HFFc6 (cell line): ENCODE results near the gene HCN2. TPM values are rescaled to one million over a fixed set of nuclear protein-coding genes. Genes with fewer than 3 reads are reported as not detected.
A peak's percentile ranks its signal among the peaks of the same experiment; 100 is the strongest.

ENCODE experiments used
- DNase-seq: peaks from one replicate; pipeline ENCODE4 v3.0.0-alpha.2; 2018
- H3K27ac Mint-ChIP-seq: 2 replicates; pipeline ENCODE4 v1.8.0; 2020; ENCODE audit warnings: mild to moderate bottlenecking, mixed read lengths
- H3K27me3 Mint-ChIP-seq: 2 replicates; pipeline ENCODE4 v1.8.0; 2021; ENCODE audit warnings: mild to moderate bottlenecking, moderate library complexity, mixed read lengths; ENCODE audit not compliant: insufficient read depth
- H3K36me3 Mint-ChIP-seq: 2 replicates; pipeline ENCODE4 v1.8.0; 2021; ENCODE audit warnings: low read depth, mixed read lengths
- H3K4me1 Mint-ChIP-seq: 2 replicates; pipeline ENCODE4 v1.8.0; 2020; ENCODE audit warnings: low read depth, mixed read lengths
- H3K4me3 Mint-ChIP-seq: 2 replicates; pipeline ENCODE4 v1.8.0; 2020; ENCODE audit warnings: mild to moderate bottlenecking, moderate library complexity, mixed read lengths
- H3K9me3 Mint-ChIP-seq: 2 replicates; pipeline ENCODE4 v1.8.0; 2020; ENCODE audit warnings: mild to moderate bottlenecking, mixed read lengths
- total RNA-seq, 6 experiments: library from RNA; stranded (reverse); fragmentation: NEBNext Ultra II Directional; extraction: Animal tissue kit (Norgen Biotek cat#: 25700); gene quantifications; 2 replicates in 1 of 6; 3 replicates in 5 of 6; pipeline ENCODE4 v1.2.3, GENCODE V29; 2021
- TF ChIP-seq, protein P1 (sequence below): fragments of 200-600 bp; sonication (generic); IDR thresholded peaks from 2 replicates; pipeline ENCODE4 v1.5.0; 2021; ENCODE audit warnings: antibody characterized with exemption, mild to moderate bottlenecking

The HCN2 gene
- total RNA-seq, 6 experiments from 2014 or later: 2.8 to 3.6 (median 3.1) TPM

DNA sequence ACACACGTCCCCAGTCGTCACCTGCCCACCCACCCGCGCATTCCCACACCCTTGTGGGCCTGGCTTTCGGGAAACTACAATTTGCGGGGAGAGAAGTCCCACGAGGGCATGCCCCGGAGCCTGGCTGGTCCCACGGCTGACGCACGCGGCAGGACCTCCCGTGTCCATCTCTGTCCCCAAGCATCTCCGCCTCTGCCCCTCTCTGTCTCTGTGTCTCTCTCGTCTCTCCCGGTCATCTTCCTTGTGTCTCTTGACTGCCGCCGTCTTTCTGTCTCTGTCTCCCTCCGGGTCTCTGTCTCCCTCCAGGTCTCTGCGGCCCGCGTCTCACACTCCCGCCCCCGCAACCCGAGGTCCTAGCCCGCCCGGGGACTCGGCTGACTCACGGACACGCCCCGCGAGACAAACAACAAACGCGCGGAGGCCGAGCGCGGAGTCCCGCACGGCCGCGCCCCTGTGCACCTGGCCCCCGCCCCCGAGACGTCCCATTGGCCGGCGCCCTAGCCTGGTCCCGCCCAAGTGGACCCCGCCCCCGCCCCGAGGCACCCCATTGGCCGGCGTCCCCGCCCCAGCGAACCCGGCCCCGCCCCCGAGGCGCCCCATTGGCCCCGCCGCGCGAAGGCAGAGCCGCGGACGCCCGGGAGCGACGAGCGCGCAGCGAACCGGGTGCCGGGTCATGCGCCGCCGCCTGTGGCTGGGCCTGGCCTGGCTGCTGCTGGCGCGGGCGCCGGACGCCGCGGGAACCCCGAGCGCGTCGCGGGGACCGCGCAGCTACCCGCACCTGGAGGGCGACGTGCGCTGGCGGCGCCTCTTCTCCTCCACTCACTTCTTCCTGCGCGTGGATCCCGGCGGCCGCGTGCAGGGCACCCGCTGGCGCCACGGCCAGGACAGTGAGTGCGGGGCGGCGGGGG lies 49.8 kb downstream of the HCN2 start, which contains the start of gene FGF22:
Gene FGF22 (plus strand): TSS at position 627 of the 908 bp plus-strand sequence. CDS start 47 bp downstream, at position 674.
- peak within 1 kb of the TSS; percentile 69 for H3K27ac Mint-ChIP-seq
- DNase-seq: peak; percentile 79
- peak within 1 kb of the TSS; percentile 87 for H3K4me3 Mint-ChIP-seq
- H3K36me3 Mint-ChIP-seq: no peaks in the 10 kb centered on the region
- TF ChIP-seq, protein P1, sequence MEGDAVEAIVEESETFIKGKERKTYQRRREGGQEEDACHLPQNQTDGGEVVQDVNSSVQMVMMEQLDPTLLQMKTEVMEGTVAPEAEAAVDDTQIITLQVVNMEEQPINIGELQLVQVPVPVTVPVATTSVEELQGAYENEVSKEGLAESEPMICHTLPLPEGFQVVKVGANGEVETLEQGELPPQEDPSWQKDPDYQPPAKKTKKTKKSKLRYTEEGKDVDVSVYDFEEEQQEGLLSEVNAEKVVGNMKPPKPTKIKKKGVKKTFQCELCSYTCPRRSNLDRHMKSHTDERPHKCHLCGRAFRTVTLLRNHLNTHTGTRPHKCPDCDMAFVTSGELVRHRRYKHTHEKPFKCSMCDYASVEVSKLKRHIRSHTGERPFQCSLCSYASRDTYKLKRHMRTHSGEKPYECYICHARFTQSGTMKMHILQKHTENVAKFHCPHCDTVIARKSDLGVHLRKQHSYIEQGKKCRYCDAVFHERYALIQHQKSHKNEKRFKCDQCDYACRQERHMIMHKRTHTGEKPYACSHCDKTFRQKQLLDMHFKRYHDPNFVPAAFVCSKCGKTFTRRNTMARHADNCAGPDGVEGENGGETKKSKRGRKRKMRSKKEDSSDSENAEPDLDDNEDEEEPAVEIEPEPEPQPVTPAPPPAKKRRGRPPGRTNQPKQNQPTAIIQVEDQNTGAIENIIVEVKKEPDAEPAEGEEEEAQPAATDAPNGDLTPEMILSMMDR: no peak
- H3K9me3 Mint-ChIP-seq: no peaks in the 10 kb centered on the region
- H3K27me3 Mint-ChIP-seq: peaks cover 5% of the 10 kb centered on the region
- peaks cover 6% of the 10 kb centered on the region for H3K4me1 Mint-ChIP-seq

DNA sequence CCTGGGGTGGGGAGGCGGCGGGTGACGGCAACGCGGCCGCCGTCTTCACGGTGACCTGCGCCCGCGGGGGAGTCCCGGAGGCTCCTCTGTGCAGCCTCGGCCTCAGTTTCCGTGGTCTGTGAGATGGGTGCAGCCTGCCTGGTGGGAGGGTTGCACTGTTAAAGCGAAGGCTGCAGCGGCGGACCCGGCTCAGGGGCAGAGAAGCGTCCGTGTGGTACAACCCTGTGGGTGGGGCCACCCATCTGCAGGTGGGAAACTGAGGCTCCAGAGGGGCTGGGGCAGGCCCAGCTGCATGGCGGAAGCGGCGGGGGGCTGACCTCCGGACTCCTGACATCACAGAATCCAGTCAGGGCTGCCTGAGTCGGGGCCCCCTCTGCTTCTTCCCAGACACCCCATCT lies 50.5 kb downstream of the HCN2 start:
- Mint-ChIP-seq H3K27me3 (peaks cover 5% of the 10 kb centered on the region), H3K4me1 (peaks cover 6% of the 10 kb centered on the region), H3K4me3 (no peak overlapping the region), H3K27ac (no peak overlapping the region), H3K36me3 (no peaks in the 10 kb centered on the region), H3K9me3 (no peaks in the 10 kb centered on the region)
- TF ChIP-seq, protein P1: no peak
- no peak for DNase-seq

DNA sequence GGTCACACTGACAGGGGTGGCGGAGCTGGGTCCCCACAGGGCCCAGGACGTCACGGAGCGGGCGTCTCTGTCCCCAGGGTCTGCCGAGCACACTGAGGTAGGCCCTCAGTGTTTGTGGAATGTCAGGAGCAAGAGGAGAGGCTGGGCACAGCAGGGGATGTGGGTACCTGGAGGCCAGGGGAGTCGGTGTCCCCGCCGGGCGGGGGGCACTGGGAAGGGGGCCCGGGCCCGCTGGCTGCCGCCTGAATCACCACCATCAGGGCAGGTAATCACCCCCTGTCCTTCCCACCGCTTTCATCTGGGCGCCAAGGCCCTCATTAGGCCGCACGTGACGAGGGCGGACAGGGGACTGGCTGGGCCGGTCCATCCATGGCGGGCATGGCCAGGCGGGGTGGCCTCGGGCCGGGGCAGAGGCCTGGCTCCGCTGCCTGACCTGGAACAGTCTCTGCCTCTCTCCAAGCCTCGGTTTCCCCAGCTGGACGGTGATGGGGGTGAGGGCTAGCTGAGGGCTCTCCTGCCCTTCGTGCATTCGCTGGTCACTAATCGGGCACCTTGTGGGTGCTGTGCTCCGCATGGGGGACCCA lies 51.0 kb downstream of the HCN2 start:
- no peaks in the 10 kb centered on the region for H3K36me3 Mint-ChIP-seq

DNA sequence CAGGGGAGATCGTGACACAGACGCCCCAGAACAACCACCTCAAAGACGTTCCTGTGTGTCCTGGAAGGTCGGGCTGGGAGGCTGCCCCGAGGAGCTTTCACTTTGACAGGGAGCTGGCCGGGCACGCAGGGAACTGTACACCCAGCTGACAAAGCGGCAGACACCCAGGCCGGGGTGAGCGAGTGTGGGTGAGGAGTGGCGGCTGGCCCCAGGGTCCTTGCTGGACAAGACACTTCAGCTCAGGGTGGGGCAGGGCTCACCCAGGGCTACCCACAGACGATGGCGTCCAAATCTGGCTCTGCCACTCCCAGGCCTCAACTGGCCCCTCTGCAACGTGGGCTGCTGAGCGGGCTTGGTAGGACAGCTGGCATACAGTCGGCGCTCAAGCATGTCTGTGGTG lies 52.0 kb downstream of the HCN2 start:
- TF ChIP-seq, protein P1: no peak
- Mint-ChIP-seq H3K4me3 (no peak overlapping the region), H3K36me3 (peaks cover 4% of the 10 kb centered on the region; the same call in 1 of the 2 replicates), H3K27ac (no peak overlapping the region), H3K4me1 (peaks cover 6% of the 10 kb centered on the region), H3K9me3 (no peaks in the 10 kb centered on the region), H3K27me3 (peaks cover 5% of the 10 kb centered on the region)
- DNase-seq: no peak

More for the DNA sequence above, 51.0 kb downstream of the HCN2 start:
- no peaks in the 10 kb centered on the region for H3K9me3 Mint-ChIP-seq
- no peak overlapping the region for H3K27ac Mint-ChIP-seq
- DNase-seq: no peak
- H3K4me1 Mint-ChIP-seq: peaks cover 6% of the 10 kb centered on the region
- no peak overlapping the region for H3K4me3 Mint-ChIP-seq
- H3K27me3 Mint-ChIP-seq: peaks cover 5% of the 10 kb centered on the region
- TF ChIP-seq, protein P1: no peak

DNA sequence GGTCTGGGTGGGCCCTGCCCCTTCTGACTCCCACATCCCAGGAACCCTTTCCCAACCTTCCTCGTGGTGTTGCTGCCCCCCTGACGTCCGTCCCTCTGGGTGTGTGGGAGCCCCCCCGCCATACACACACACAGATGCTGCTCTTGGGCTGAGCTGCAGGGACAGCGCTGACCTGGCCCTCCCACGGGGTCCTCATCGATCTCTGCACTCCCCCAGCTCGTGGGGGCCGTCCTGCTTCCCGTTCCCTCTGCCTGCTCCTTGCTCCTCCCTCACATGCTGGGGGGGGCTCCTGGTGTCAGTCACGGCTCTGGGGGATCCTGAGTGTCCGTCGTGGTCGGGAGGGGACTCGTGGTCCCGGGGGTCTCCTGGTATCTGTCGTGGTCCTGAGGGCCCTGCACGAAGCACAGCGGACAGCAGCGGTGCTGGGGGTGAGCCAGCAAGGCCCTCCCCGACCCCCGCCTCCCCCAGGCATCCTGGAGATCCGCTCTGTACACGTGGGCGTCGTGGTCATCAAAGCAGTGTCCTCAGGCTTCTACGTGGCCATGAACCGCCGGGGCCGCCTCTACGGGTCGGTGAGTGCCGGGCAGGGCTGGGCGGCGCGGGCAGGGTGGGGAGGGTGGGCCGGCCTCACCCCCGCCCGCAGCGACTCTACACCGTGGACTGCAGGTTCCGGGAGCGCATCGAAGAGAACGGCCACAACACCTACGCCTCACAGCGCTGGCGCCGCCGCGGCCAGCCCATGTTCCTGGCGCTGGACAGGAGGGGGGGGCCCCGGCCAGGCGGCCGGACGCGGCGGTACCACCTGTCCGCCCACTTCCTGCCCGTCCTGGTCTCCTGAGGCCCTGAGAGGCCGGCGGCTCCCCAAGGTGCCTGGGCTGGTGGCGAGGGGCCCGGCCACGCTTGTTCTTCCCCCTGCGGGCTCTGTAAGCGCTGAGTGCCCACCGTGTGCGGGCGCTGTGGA lies 53.4 kb downstream of the HCN2 start:
- no peak overlapping the region for H3K4me3 Mint-ChIP-seq
- TF ChIP-seq, protein P1: no peak
- no peak for DNase-seq
- H3K9me3 Mint-ChIP-seq: no peaks in the 10 kb centered on the region
- H3K36me3 Mint-ChIP-seq: peaks cover 4% of the 10 kb centered on the region; the same call in 1 of the 2 replicates
- peaks cover 6% of the 10 kb centered on the region for H3K4me1 Mint-ChIP-seq
- peaks cover 2% of the 10 kb centered on the region for H3K27me3 Mint-ChIP-seq
- no peak overlapping the region for H3K27ac Mint-ChIP-seq
